Nephron progenitor cell (in vitro differentiated cells): ENCODE results near the gene ACD.

Experiments used
- DNase-seq: peaks from one replicate; pipeline ENCODE4 v3.0.0; 2021
- H3K27ac Mint-ChIP-seq: 2 replicates; pipeline ENCODE4 v1.8.0; 2021; ENCODE audit warnings: mild to moderate bottlenecking, moderate library complexity, mixed read lengths
- H3K27me3 Mint-ChIP-seq: 2 replicates; pipeline ENCODE4 v1.8.0; 2021; ENCODE audit warnings: mild to moderate bottlenecking, low read depth, mixed read lengths; ENCODE audit not compliant: poor library complexity
- H3K36me3 Mint-ChIP-seq: 2 replicates; pipeline ENCODE4 v1.8.0; 2021; ENCODE audit warnings: low read depth, mixed read lengths
- H3K4me1 Mint-ChIP-seq: 2 replicates; pipeline ENCODE4 v1.8.0; 2021; ENCODE audit warnings: mixed read lengths
- H3K4me3 Mint-ChIP-seq: 2 replicates; pipeline ENCODE4 v1.8.0; 2021; ENCODE audit warnings: mild to moderate bottlenecking, moderate library complexity, mixed read lengths
- H3K9me3 Mint-ChIP-seq: 2 replicates; pipeline ENCODE4 v1.8.0; 2021; ENCODE audit warnings: mild to moderate bottlenecking, moderate library complexity, mixed read lengths
- TF ChIP-seq, protein P1 (sequence below): fragments of 200-600 bp; sonication (generic); IDR thresholded peaks from 2 replicates; pipeline ENCODE4 v1.5.0; 2021; ENCODE audit warnings: antibody characterized with exemption

Gene ACD

DNA sequence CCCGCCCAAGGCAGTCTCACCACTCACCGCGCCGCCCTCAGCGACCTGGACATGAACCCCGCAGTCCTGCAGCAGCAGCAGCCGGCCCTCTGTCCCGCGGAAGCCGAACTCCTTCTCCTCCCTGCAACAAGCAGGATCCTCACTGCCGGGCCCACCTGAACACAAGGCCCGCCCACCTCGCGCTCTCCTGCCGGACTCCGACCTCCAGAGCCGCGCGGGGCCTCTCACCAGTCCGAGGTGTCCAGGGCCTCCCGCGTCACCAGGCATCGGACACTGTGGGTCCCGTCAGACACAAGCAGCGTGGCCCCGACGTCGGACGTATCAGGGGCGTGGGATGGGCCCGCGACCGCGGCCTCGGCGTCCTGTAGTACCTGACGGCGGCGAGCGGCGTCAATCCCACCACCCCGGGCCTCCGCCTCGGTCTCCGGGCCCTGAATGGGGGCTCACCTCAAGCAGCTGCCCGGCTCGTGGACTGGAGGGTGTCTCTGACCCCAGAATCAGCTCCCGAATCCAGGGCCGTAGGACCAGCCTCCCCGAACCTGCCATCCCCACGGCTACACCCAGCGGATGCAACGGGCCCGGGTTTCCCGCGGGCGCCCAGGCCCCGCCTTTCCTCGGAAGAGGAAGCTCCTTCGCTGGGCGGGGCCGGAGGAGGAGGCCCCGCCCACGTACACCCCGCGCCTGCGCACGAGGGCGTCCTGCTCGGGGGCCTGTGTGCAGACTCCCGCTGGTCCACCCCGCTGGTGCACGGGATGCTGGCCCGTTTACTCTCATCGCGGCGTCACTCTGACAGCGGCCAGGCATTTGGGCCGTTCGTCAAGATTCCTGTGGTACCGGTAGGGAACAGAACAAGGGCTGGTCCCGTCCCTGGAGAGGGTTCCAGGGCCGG lies at the start of gene ACD:
ACD (minus strand) TSS at position 586 of the 889 bp plus-strand sequence; CDS start at position 546, 40 bp downstream.
- Mint-ChIP-seq H3K4me1 (peaks cover 30% of the 10 kb centered on the region), H3K36me3 (peaks cover 11% of the 10 kb centered on the region), H3K27ac (peak within 1 kb of the TSS; percentile 99), H3K9me3 (no peaks in the 10 kb centered on the region), H3K4me3 (peak within 1 kb of the TSS; percentile 92), H3K27me3 (peaks cover 32% of the 10 kb centered on the region)
- TF ChIP-seq, protein P1, sequence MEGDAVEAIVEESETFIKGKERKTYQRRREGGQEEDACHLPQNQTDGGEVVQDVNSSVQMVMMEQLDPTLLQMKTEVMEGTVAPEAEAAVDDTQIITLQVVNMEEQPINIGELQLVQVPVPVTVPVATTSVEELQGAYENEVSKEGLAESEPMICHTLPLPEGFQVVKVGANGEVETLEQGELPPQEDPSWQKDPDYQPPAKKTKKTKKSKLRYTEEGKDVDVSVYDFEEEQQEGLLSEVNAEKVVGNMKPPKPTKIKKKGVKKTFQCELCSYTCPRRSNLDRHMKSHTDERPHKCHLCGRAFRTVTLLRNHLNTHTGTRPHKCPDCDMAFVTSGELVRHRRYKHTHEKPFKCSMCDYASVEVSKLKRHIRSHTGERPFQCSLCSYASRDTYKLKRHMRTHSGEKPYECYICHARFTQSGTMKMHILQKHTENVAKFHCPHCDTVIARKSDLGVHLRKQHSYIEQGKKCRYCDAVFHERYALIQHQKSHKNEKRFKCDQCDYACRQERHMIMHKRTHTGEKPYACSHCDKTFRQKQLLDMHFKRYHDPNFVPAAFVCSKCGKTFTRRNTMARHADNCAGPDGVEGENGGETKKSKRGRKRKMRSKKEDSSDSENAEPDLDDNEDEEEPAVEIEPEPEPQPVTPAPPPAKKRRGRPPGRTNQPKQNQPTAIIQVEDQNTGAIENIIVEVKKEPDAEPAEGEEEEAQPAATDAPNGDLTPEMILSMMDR: no peak
- DNase-seq: peak; percentile 92

- Mint-ChIP-seq H3K9me3 (peaks cover 11% of the 10 kb centered on the region), H3K4me3 (no peak overlapping the region), H3K27ac (no peak overlapping the region), H3K36me3 (peaks cover 44% of the 10 kb centered on the region), H3K27me3 (peaks cover 7% of the 10 kb centered on the region), H3K4me1 (peaks cover 16% of the 10 kb centered on the region)
- no peak for DNase-seq
- TF ChIP-seq, protein P1: no peak
Measured at GRCh38 chr16:67709050-67709449, 49.0 kb upstream of the ACD start.

DNA sequence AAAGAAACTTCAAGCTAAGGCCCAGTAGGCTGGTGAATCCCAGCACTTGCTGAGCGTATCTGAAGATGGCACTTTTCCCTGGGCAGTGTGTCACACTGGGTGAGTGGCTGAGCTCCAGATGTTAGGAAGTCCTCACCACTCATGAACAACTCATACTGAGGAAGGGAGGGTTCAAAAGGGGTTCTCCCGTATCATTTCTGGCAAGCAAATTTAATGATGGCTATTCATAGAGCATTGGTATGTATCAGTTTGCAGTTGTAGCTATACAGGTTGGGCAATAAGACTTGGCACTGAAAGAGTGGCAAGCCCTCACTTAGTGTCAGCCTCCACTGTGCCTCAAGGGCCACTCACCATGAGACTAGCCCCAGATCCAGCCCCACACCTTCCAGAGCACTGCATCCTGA lies 48.3 kb upstream of the ACD start:
- peaks cover 40% of the 10 kb centered on the region for H3K36me3 Mint-ChIP-seq
- H3K27ac Mint-ChIP-seq: no peak overlapping the region
- peaks cover 10% of the 10 kb centered on the region for H3K9me3 Mint-ChIP-seq
- peaks cover 7% of the 10 kb centered on the region for H3K27me3 Mint-ChIP-seq
- H3K4me1 Mint-ChIP-seq: peaks cover 11% of the 10 kb centered on the region
- TF ChIP-seq, protein P1: no peak
- H3K4me3 Mint-ChIP-seq: no peak overlapping the region
- no peak for DNase-seq

GRCh38 chr16:67707790-67708189 lies 47.7 kb upstream of the ACD start:
- TF ChIP-seq, protein P1: no peak
- H3K27me3 Mint-ChIP-seq: peaks cover 7% of the 10 kb centered on the region
- peaks cover 6% of the 10 kb centered on the region for H3K9me3 Mint-ChIP-seq
- DNase-seq: no peak
- H3K36me3 Mint-ChIP-seq: peaks cover 36% of the 10 kb centered on the region
- H3K4me3 Mint-ChIP-seq: no peak overlapping the region
- H3K27ac Mint-ChIP-seq: no peak overlapping the region
- peaks cover 10% of the 10 kb centered on the region for H3K4me1 Mint-ChIP-seq

DNA sequence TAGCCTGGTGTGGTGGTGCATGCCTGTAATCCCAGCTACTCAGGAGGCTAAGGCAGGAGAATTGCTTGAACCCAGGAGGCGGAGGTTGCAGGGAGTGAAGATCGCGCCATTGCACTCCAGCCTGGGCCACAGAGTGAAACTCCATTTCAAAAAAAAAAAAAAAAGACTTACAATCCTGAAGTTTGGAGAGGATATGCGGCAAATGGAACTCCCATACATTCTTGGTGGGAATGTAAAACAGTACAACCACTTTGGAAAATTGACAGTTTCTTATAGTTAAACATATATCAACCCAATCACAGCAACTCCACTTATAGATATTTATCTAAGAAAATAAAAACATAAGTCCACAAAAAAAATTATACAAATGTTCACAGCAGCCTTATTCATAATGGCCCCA lies 47.1 kb upstream of the ACD start:
- no peak for DNase-seq
- Mint-ChIP-seq H3K27me3 (peaks cover 7% of the 10 kb centered on the region), H3K4me1 (peaks cover 10% of the 10 kb centered on the region), H3K27ac (no peak overlapping the region), H3K9me3 (peaks cover 6% of the 10 kb centered on the region), H3K4me3 (no peak overlapping the region), H3K36me3 (peaks cover 36% of the 10 kb centered on the region)
- TF ChIP-seq, protein P1: no peak

DNA sequence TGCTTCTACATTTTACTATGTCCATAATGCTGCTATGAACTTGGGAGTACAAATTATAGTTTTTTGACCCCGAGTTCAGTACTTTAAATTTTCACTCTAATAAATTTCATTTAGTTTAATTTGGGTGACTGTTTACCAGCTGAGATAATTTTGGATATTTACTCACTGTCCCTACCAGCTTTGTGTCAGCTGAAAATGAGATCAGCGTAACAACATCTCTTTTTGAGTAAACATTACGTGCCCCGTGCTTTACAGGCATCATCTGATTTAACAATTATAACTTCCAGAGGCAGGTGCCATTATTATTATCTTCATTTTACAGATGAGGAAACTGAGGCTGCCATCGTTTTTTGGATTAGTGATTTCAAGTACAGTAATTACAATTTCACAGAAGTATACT lies 44.0 kb upstream of the ACD start:
- peaks cover 20% of the 10 kb centered on the region for H3K36me3 Mint-ChIP-seq
- no peaks in the 10 kb centered on the region for H3K4me1 Mint-ChIP-seq
- H3K4me3 Mint-ChIP-seq: no peak overlapping the region
- H3K27ac Mint-ChIP-seq: no peak overlapping the region
- DNase-seq: no peak
- TF ChIP-seq, protein P1: no peak
- peaks cover 7% of the 10 kb centered on the region for H3K27me3 Mint-ChIP-seq
- H3K9me3 Mint-ChIP-seq: peaks cover 7% of the 10 kb centered on the region
